SK-N-SH (cell line): Measurements from ENCODE around the gene ADAMTS17.

Experiments
- EZH2phosphoT487 ChIP-seq: fragments of 200-600 bp; sonication (generic); IDR thresholded peaks from 2 replicates; pipeline ENCODE4 v1.6.1; 2017; ENCODE audit warnings: low read depth, mixed run types, mild to moderate bottlenecking, antibody characterized with exemption, moderate library complexity, borderline replicate concordance
- MXI1 ChIP-seq: IDR thresholded peaks from 2 replicates; pipeline ENCODE4 v1.6.1; 2012; ENCODE audit warnings: mild to moderate bottlenecking, low read depth, low read length, improper control_type of control experiment
- POLR2AphosphoS5 ChIP-seq: IDR thresholded peaks from 2 replicates; pipeline ENCODE4 v1.6.1; 2012; ENCODE audit warnings: low read depth, low read length
- RFX5 ChIP-seq: IDR thresholded peaks from 2 replicates; pipeline ENCODE4 v1.6.1; 2012; ENCODE audit warnings: mild to moderate bottlenecking, improper control_type of control experiment, low read length
- RXRA ChIP-seq: IDR thresholded peaks from 2 replicates; pipeline ENCODE4 v1.4.0; 2012; ENCODE audit warnings: low read depth, mild to moderate bottlenecking, borderline replicate concordance
- SMC3 ChIP-seq: IDR thresholded peaks from 2 replicates; pipeline ENCODE4 v1.6.1; 2012; ENCODE audit warnings: low read depth, low read length, improper control_type of control experiment
- TF ChIP-seq, protein P1 (sequence below): IDR thresholded peaks from 2 replicates; pipeline ENCODE4 v1.4.0; 2012; ENCODE audit warnings: low read depth, borderline replicate concordance
- TF ChIP-seq, protein P2 (sequence below): IDR thresholded peaks from 2 replicates; pipeline ENCODE4 v1.4.0; 2012; ENCODE audit warnings: low read depth, borderline replicate concordance
- TF ChIP-seq, protein P3 (sequence below): fragments of 200-600 bp; sonication (generic); IDR thresholded peaks from 2 replicates; pipeline ENCODE4 v1.6.1; 2017; ENCODE audit warnings: antibody characterized with exemption, mild to moderate bottlenecking, moderate library complexity

DNA sequence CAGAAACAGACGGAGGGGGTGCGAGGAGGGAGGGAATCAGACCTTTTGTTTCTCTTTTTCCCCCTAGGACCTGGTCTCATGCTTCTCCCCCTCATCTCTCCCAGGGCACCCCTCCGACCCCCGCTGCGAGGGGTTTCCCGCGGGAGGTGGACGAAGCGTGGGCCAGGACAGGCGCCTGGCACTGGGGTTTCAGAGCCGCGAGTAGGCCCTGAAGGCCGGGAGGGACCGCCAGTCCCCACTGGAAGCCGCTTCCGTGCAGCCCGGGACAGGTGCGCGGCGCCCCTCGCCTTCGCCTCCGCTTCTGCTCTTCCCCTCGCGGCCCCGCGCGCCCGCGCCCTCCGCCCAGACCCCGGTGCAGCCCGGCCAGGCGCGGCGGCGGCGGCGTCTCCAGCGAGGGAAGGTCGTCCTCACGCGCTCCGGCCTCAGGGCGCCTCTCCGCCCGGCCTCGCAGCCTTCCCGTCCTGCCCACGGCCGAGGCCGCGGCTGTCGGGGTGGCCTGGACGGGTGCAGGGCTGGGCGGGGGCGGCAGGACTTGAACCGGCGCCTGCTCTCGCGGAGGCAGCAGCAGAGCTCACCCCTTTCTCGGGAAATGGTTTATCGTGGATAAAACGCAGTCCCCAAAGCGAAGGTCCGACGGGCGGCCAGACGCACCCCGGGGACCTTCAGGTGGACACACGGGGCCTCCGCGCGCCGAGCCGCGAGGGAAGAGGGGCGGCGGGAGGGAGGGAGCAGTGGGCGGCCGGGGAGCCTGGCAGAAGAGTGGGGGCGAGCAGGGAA is 31.5 kb upstream of the ADAMTS17 start:
- TF ChIP-seq POLR2AphosphoS5 (no peak), SMC3 (no peak), RXRA (no peak), MXI1 (no peak), RFX5 (no peak), EZH2phosphoT487 (no peak)
- TF ChIP-seq, protein P1, sequence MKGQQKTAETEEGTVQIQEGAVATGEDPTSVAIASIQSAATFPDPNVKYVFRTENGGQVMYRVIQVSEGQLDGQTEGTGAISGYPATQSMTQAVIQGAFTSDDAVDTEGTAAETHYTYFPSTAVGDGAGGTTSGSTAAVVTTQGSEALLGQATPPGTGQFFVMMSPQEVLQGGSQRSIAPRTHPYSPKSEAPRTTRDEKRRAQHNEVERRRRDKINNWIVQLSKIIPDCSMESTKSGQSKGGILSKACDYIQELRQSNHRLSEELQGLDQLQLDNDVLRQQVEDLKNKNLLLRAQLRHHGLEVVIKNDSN = no peak
- TF ChIP-seq, protein P2, sequence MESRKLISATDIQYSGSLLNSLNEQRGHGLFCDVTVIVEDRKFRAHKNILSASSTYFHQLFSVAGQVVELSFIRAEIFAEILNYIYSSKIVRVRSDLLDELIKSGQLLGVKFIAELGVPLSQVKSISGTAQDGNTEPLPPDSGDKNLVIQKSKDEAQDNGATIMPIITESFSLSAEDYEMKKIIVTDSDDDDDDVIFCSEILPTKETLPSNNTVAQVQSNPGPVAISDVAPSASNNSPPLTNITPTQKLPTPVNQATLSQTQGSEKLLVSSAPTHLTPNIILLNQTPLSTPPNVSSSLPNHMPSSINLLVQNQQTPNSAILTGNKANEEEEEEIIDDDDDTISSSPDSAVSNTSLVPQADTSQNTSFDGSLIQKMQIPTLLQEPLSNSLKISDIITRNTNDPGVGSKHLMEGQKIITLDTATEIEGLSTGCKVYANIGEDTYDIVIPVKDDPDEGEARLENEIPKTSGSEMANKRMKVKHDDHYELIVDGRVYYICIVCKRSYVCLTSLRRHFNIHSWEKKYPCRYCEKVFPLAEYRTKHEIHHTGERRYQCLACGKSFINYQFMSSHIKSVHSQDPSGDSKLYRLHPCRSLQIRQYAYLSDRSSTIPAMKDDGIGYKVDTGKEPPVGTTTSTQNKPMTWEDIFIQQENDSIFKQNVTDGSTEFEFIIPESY = no peak
- TF ChIP-seq, protein P3, sequence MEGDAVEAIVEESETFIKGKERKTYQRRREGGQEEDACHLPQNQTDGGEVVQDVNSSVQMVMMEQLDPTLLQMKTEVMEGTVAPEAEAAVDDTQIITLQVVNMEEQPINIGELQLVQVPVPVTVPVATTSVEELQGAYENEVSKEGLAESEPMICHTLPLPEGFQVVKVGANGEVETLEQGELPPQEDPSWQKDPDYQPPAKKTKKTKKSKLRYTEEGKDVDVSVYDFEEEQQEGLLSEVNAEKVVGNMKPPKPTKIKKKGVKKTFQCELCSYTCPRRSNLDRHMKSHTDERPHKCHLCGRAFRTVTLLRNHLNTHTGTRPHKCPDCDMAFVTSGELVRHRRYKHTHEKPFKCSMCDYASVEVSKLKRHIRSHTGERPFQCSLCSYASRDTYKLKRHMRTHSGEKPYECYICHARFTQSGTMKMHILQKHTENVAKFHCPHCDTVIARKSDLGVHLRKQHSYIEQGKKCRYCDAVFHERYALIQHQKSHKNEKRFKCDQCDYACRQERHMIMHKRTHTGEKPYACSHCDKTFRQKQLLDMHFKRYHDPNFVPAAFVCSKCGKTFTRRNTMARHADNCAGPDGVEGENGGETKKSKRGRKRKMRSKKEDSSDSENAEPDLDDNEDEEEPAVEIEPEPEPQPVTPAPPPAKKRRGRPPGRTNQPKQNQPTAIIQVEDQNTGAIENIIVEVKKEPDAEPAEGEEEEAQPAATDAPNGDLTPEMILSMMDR = no peak
